Measurements from ENCODE around the gene BRSK1.

BRSK1 gene

GRCh38 chr19:55269299-55269698 lies 14.5 kb upstream of the BRSK1 start:
- TF ChIP-seq ZFX (IDR thresholded peaks at IDR 0.05) (no peak), CTCF (conservative IDR thresholded peaks at IDR 0.05) (no peak)
- H3K27ac ChIP-seq: no peak overlapping the region

- H3K27ac ChIP-seq: no peak overlapping the region
- TF ChIP-seq CTCF (conservative IDR thresholded peaks at IDR 0.05) (no peak), ZFX (IDR thresholded peaks at IDR 0.05) (no peak)
Observed at GRCh38 chr19:55270172-55270942, 13.4 kb upstream of the BRSK1 start.

GRCh38 chr19:55272142-55272541 lies 11.7 kb upstream of the BRSK1 start:
- TF ChIP-seq CTCF (conservative IDR thresholded peaks at IDR 0.05) (no peak), ZFX (IDR thresholded peaks at IDR 0.05) (no peak)
- no peak overlapping the region for H3K27ac ChIP-seq

- H3K27ac ChIP-seq: no peak overlapping the region
- no peak for TF ChIP-seq ZFX (IDR thresholded peaks at IDR 0.05)
- no peak for TF ChIP-seq CTCF (conservative IDR thresholded peaks at IDR 0.05)
Observed at GRCh38 chr19:55273978-55274707, 9.7 kb upstream of the BRSK1 start.

GRCh38 chr19:55275851-55276719 lies 7.7 kb upstream of the BRSK1 start:
- TF ChIP-seq ZFX (IDR thresholded peaks at IDR 0.05) (no peak), CTCF (conservative IDR thresholded peaks at IDR 0.05) (no peak)
- H3K27ac ChIP-seq: no peak overlapping the region

GRCh38 chr19:55276720-55277430 lies 6.9 kb upstream of the BRSK1 start:
- TF ChIP-seq ZFX (IDR thresholded peaks at IDR 0.05) (no peak), CTCF (conservative IDR thresholded peaks at IDR 0.05) (no peak)
- no peak overlapping the region for H3K27ac ChIP-seq

Measured in C4-2B (cell line).